Measurements from ENCODE around the gene PDXK. TPM values are rescaled to one million over a fixed set of nuclear protein-coding genes. Genes with fewer than 3 reads are reported as not detected.

PDXK gene
- total and polyA plus RNA-seq, 2 experiments from 2014 or later = 103 to 192 TPM

DNA sequence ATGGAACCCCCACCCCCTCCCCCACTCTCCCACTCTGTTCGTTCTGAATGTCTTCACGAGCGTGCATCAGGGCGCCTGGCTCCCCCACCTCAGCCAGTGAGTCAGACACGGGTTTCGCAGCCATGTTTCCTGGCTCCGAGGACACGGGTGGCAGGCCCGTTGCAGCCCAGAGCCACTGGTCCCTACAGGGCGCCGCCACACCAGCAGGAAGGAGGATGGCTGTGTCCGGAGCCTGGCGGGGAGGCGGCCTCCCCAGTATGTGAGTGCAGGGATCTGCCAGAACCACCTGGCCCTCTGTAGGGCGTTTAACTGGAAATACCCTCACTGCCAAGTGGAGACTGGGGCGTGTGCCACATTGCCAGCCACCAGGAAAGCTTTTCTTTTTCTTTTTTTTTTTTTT lies 38.7 kb downstream of the PDXK start:
- TF ChIP-seq EZH2 (IDR thresholded peaks at IDR 0.05; ENCODE audit: borderline replicate concordance) = no peak
- no peak for TF ChIP-seq EZH2phosphoT487 (IDR thresholded peaks at IDR 0.05; ENCODE audit: low read depth, severe bottlenecking, unreplicated experiment)
- TF ChIP-seq, protein P1, sequence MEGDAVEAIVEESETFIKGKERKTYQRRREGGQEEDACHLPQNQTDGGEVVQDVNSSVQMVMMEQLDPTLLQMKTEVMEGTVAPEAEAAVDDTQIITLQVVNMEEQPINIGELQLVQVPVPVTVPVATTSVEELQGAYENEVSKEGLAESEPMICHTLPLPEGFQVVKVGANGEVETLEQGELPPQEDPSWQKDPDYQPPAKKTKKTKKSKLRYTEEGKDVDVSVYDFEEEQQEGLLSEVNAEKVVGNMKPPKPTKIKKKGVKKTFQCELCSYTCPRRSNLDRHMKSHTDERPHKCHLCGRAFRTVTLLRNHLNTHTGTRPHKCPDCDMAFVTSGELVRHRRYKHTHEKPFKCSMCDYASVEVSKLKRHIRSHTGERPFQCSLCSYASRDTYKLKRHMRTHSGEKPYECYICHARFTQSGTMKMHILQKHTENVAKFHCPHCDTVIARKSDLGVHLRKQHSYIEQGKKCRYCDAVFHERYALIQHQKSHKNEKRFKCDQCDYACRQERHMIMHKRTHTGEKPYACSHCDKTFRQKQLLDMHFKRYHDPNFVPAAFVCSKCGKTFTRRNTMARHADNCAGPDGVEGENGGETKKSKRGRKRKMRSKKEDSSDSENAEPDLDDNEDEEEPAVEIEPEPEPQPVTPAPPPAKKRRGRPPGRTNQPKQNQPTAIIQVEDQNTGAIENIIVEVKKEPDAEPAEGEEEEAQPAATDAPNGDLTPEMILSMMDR (IDR thresholded peaks at IDR 0.05; ENCODE audit: poor library complexity) = no peak
- Histone ChIP-seq H3K9me3 (ENCODE audit: low read depth) (no peaks in the 10 kb centered on the region), H3K27me3 (no peaks in the 10 kb centered on the region), H3K27ac (peak overlapping the region; percentile 77), H3K9me2 (replicated peaks; ENCODE audit: insufficient read depth) (no peaks in the 10 kb centered on the region), H3K36me3 (replicated peaks; ENCODE audit: insufficient read depth, low read depth) (peaks cover 4% of the 10 kb centered on the region), H4K20me1 (ENCODE audit: insufficient read depth, poor library complexity, severe bottlenecking) (no peaks in the 10 kb centered on the region), H3K4me3 (no peak overlapping the region), H2AFZ (no peak overlapping the region), H3K4me2 (peak overlapping the region; percentile 57), H3K79me2 (no peaks in the 10 kb centered on the region), H3K4me1 (ENCODE audit: insufficient read depth) (peaks cover 7% of the 10 kb centered on the region)
- WGBS (ENCODE audit: low lambda C conversion rate, missing lambda C conversion rate) = 94% methylated on average over 15 of the region's 16 CpGs
- no peak for DNase-seq (ENCODE audit: low spot score)

DNA sequence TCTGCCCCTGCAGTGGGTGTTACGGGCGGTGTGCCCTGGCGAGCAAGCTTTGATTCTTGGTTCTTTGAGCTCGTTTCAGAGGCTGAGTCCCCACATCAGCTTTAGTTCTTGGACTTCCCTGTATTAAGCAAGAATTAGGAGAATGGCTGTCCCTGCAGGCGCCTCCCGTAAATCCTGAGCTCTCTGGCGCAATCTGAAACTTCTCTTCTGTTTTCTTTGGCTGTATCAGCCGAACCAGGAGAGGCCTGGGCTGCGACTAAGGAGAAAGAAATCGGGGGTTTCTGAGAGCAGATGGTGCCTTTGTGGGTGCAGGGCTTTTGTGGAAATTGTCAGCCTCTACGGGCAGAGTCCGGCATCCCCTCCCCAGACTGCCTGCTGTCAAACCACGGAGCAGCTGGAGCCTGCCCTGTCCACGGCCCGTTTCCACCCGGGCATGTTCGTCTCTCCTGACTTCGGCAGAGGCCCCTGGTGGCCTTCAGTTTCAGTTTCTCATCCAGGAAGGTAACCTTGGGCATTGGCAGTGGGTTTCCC lies 39.2 kb downstream of the PDXK start:
- WGBS (ENCODE audit: low lambda C conversion rate, missing lambda C conversion rate) = 77% methylated on average over 18 of the region's 18 CpGs
- Histone ChIP-seq H3K36me3 (replicated peaks; ENCODE audit: insufficient read depth, low read depth) (peaks cover 4% of the 10 kb centered on the region), H2AFZ (no peak overlapping the region), H3K9me3 (ENCODE audit: low read depth) (no peaks in the 10 kb centered on the region), H3K9me2 (replicated peaks; ENCODE audit: insufficient read depth) (no peaks in the 10 kb centered on the region), H3K4me3 (no peak overlapping the region), H4K20me1 (ENCODE audit: insufficient read depth, poor library complexity, severe bottlenecking) (no peaks in the 10 kb centered on the region), H3K79me2 (no peaks in the 10 kb centered on the region), H3K4me1 (ENCODE audit: insufficient read depth) (peaks cover 7% of the 10 kb centered on the region), H3K4me2 (peak overlapping the region; percentile 57), H3K27ac (peak overlapping the region; percentile 77), H3K27me3 (no peaks in the 10 kb centered on the region)
- no peak for DNase-seq (ENCODE audit: low spot score)
- no peak for TF ChIP-seq EZH2phosphoT487 (IDR thresholded peaks at IDR 0.05; ENCODE audit: low read depth, severe bottlenecking, unreplicated experiment)
- no peak for TF ChIP-seq EZH2 (IDR thresholded peaks at IDR 0.05; ENCODE audit: borderline replicate concordance)
- TF ChIP-seq, protein P1 (IDR thresholded peaks at IDR 0.05; ENCODE audit: poor library complexity) = no peak

DNA sequence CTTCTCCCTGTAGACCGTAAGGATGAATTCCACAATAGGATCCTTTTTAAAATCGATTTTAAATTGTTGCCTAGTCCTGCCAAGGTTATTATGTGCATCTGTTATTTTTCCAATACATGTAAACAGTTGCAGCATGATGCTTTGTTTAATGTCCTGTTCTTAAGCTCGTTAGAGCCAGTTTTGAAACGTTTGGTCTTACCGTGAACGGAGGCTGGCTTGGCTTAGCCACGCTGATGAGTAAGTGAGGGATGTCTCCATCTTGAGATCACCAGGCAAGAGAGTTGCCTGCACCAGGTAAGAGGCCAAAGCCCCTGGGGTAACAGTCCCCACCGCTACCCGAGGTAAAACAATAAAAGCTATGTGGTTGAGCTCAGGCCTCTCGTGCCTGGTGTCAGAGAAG lies 39.9 kb downstream of the PDXK start:
- H3K36me3 ChIP-seq (replicated peaks; ENCODE audit: insufficient read depth, low read depth) = peaks cover 4% of the 10 kb centered on the region
- 87% methylated on average over 10 of the region's 10 CpGs for WGBS (ENCODE audit: low lambda C conversion rate, missing lambda C conversion rate)
- H2AFZ ChIP-seq = no peak overlapping the region
- H3K9me2 ChIP-seq (replicated peaks; ENCODE audit: insufficient read depth) = no peaks in the 10 kb centered on the region
- TF ChIP-seq, protein P1 (IDR thresholded peaks at IDR 0.05; ENCODE audit: poor library complexity) = no peak
- TF ChIP-seq EZH2 (IDR thresholded peaks at IDR 0.05; ENCODE audit: borderline replicate concordance) (no peak), EZH2phosphoT487 (IDR thresholded peaks at IDR 0.05; ENCODE audit: low read depth, severe bottlenecking, unreplicated experiment) (no peak)
- no peaks in the 10 kb centered on the region for H3K79me2 ChIP-seq
- H4K20me1 ChIP-seq (ENCODE audit: insufficient read depth, poor library complexity, severe bottlenecking) = no peaks in the 10 kb centered on the region
- no peaks in the 10 kb centered on the region for H3K9me3 ChIP-seq (ENCODE audit: low read depth)
- no peak overlapping the region for H3K4me3 ChIP-seq
- H3K27ac ChIP-seq = peak overlapping the region; percentile 77
- DNase-seq (ENCODE audit: low spot score) = no peak
- no peaks in the 10 kb centered on the region for H3K27me3 ChIP-seq
- peaks cover 7% of the 10 kb centered on the region for H3K4me1 ChIP-seq (ENCODE audit: insufficient read depth)
- peak overlapping the region; percentile 57 for H3K4me2 ChIP-seq
